PC-3 (cell line): ENCODE measurements around the gene HHAT.
A peak's percentile ranks its signal among the peaks of the same experiment; 100 is the strongest.

Experiments
- EZH2 ChIP-seq: fragments of 300-600 bp; sonication (generic); IDR thresholded peaks from one replicate; pipeline ENCODE4 v1.6.1; 2017; ENCODE audit warnings: antibody characterized with exemption, mild to moderate bottlenecking, low read length; ENCODE audit not compliant: unreplicated experiment
- TF ChIP-seq, protein P1 (sequence below): fragments of 300-600 bp; sonication (generic); conservative IDR thresholded peaks from 2 replicates; pipeline ENCODE4 v1.5.1; 2017; ENCODE audit warnings: antibody characterized with exemption, low read depth, mild to moderate bottlenecking, low read length

DNA sequence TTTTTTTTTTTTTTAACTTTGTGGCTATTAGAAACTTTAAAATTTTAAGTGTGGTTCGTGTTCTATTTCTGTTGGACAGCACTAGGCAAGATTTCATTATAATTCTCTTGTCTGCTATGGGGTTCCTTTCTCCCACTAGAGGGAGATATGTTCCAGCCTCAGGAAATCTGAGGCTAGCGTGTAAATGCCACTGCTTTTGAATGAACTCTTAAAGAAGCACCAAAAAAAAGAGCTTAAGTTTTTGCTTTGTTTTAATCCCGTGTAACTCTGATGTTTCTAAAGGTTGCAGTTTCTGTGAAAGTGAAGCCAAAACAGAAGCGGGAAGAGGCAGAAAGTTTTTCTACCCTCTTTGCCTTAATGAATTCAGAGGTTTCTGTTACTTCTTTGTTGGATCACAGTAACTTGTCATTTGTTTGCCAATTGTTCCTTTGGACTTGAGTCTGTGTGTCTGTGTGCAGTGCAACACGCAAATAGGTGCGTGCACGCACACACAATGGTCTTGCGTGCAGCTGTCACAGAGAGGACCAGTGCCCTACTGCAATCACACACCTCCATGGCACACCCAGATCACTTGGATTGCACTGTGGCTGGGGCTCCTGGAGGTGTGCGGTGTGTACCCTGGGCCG is 32.3 kb downstream of the HHAT start:
- TF ChIP-seq, protein P1, sequence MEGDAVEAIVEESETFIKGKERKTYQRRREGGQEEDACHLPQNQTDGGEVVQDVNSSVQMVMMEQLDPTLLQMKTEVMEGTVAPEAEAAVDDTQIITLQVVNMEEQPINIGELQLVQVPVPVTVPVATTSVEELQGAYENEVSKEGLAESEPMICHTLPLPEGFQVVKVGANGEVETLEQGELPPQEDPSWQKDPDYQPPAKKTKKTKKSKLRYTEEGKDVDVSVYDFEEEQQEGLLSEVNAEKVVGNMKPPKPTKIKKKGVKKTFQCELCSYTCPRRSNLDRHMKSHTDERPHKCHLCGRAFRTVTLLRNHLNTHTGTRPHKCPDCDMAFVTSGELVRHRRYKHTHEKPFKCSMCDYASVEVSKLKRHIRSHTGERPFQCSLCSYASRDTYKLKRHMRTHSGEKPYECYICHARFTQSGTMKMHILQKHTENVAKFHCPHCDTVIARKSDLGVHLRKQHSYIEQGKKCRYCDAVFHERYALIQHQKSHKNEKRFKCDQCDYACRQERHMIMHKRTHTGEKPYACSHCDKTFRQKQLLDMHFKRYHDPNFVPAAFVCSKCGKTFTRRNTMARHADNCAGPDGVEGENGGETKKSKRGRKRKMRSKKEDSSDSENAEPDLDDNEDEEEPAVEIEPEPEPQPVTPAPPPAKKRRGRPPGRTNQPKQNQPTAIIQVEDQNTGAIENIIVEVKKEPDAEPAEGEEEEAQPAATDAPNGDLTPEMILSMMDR = peak; percentile 82
- TF ChIP-seq EZH2 = no peak
